ENCODE data around the gene NAB1.

NAB1 gene

GRCh38 chr2:190713471-190713870 is 64.6 kb downstream of the NAB1 start:
- in situ Hi-C loops (cut with HindIII; ENCODE audit: low pct_ligation_motif_present, low sequenced_read_pairs): no loop called here
- Histone ChIP-seq H3K36me3 (replicated peaks) (no peaks in the 10 kb centered on the region), H3K27ac (no peak overlapping the region), H3K27me3 (replicated peaks) (no peaks in the 10 kb centered on the region), H3K4me3 (ENCODE audit: low read depth, low read length) (no peak overlapping the region)
- no peak for DNase-seq
- no peak for TF ChIP-seq CTCF (IDR thresholded peaks at IDR 0.05; ENCODE audit: low read depth, low read length, missing control alignments)

GRCh38 chr2:190714958-190715357 is 66.1 kb downstream of the NAB1 start:
- no peaks in the 10 kb centered on the region for H3K36me3 ChIP-seq (replicated peaks)

GRCh38 chr2:190716176-190716807 is 67.4 kb downstream of the NAB1 start:
- Histone ChIP-seq H3K36me3 (replicated peaks) (no peaks in the 10 kb centered on the region), H3K27me3 (replicated peaks) (no peaks in the 10 kb centered on the region), H3K27ac (no peak overlapping the region), H3K4me3 (ENCODE audit: low read depth, low read length) (no peak overlapping the region)
- in situ Hi-C loops (cut with HindIII; ENCODE audit: low pct_ligation_motif_present, low sequenced_read_pairs): no loop called here
- no peak for TF ChIP-seq CTCF (IDR thresholded peaks at IDR 0.05; ENCODE audit: low read depth, low read length, missing control alignments)
- DNase-seq: no peak

More at GRCh38 chr2:190714958-190715357, 66.1 kb downstream of the NAB1 start:
- in situ Hi-C loops (cut with HindIII; ENCODE audit: low pct_ligation_motif_present, low sequenced_read_pairs): no loop called here
- no peak for TF ChIP-seq CTCF (IDR thresholded peaks at IDR 0.05; ENCODE audit: low read depth, low read length, missing control alignments)
- no peaks in the 10 kb centered on the region for H3K27me3 ChIP-seq (replicated peaks)
- peak; percentile 44 for DNase-seq
- H3K4me3 ChIP-seq (ENCODE audit: low read depth, low read length): no peak overlapping the region
- no peak overlapping the region for H3K27ac ChIP-seq

- Histone ChIP-seq H3K36me3 (replicated peaks) (no peaks in the 10 kb centered on the region), H3K4me3 (ENCODE audit: low read depth, low read length) (no peak overlapping the region), H3K27me3 (replicated peaks) (no peaks in the 10 kb centered on the region), H3K27ac (no peak overlapping the region)
- no peak for TF ChIP-seq CTCF (IDR thresholded peaks at IDR 0.05; ENCODE audit: low read depth, low read length, missing control alignments)
- no peak for DNase-seq
- in situ Hi-C loops (cut with HindIII; ENCODE audit: low pct_ligation_motif_present, low sequenced_read_pairs): no loop called here
Measured at GRCh38 chr2:190717306-190717705, 68.4 kb downstream of the NAB1 start.

- no peak for DNase-seq
- in situ Hi-C loops (cut with HindIII; ENCODE audit: low pct_ligation_motif_present, low sequenced_read_pairs): no loop called here
- H3K36me3 ChIP-seq (replicated peaks): no peaks in the 10 kb centered on the region
- H3K4me3 ChIP-seq (ENCODE audit: low read depth, low read length): no peak overlapping the region
- no peaks in the 10 kb centered on the region for H3K27me3 ChIP-seq (replicated peaks)
- no peak overlapping the region for H3K27ac ChIP-seq
- no peak for TF ChIP-seq CTCF (IDR thresholded peaks at IDR 0.05; ENCODE audit: low read depth, low read length, missing control alignments)
Measured at GRCh38 chr2:190717764-190718651, 69.1 kb downstream of the NAB1 start.

Data from brain microvascular endothelial cell (primary cell).